CD14-positive monocyte (primary cell): ENCODE results near the gene AFF2. TPM values are rescaled to one million over a fixed set of nuclear protein-coding genes. Genes with fewer than 3 reads are reported as not detected.

Source experiments
- DNase-seq, 3 donors: peaks; one replicate each; pipeline ENCODE4 v3.0.0-alpha.2; 2011 to 2022
- H2AFZ ChIP-seq: 2 replicates; pipeline ENCODE4 v1.6.0; 2012; ENCODE audit warnings: mild to moderate bottlenecking, low read depth, low read length, inconsistent platforms; ENCODE audit not compliant: insufficient read depth, poor library complexity, severe bottlenecking
- H3K27ac ChIP-seq, 2 donors: 1 replicate in 1 of 2; 2 replicates in 1 of 2; pipeline ENCODE4 v1.5.1; 2012 to 2013; ENCODE audit warnings: low read length in 2 of 2, control low read depth in 1 of 2, inconsistent platforms in 1 of 2, low read depth in 1 of 2, mild to moderate bottlenecking in 1 of 2
- H3K27me3 ChIP-seq, 2 donors: one replicate each; pipeline versions ENCODE4 v1.6.0 to v1.6.1; 2011 to 2013; ENCODE audit warnings: low read length in 2 of 2; ENCODE audit not compliant: control insufficient read depth in 2 of 2, insufficient read depth in 2 of 2
- H3K36me3 ChIP-seq, 2 donors: replicated peaks in 1 of 2; 1 replicate in 1 of 2; 2 replicates in 1 of 2; pipeline versions ENCODE4 v1.5.1 to v1.6.1; 2012 to 2013; ENCODE audit warnings: low read length in 2 of 2, control low read depth in 1 of 2, inconsistent platforms in 1 of 2, mild to moderate bottlenecking in 1 of 2; ENCODE audit not compliant: insufficient read depth in 2 of 2, control insufficient read depth in 1 of 2
- H3K4me1 ChIP-seq, 2 donors: 1 replicate in 1 of 2; 2 replicates in 1 of 2; pipeline versions ENCODE4 v1.5.1 to v1.6.1; 2012 to 2013; ENCODE audit warnings: low read length in 2 of 2, control low read depth in 1 of 2, inconsistent platforms in 1 of 2, mild to moderate bottlenecking in 1 of 2, moderate library complexity in 1 of 2; ENCODE audit not compliant: insufficient read depth in 2 of 2, control insufficient read depth in 1 of 2
- H3K4me2 ChIP-seq: replicated peaks from 2 replicates; pipeline ENCODE3; 2012; ENCODE audit warnings: low read length, moderate library complexity, mild to moderate bottlenecking; ENCODE audit not compliant: poor library complexity, severe bottlenecking; ENCODE audit errors: extremely low read depth
- H3K4me3 ChIP-seq, 3 experiments: fragments of 200-600 bp in 1 of 3; sonication (generic) in 1 of 3; replicated peaks in 1 of 3; 1 replicate in 2 of 3; 2 replicates in 1 of 3; pipeline ENCODE4 v1.5.1; 2011 to 2013; ENCODE audit warnings: low read length in 3 of 3, mild to moderate bottlenecking in 3 of 3, control low read depth in 2 of 3, low read depth in 2 of 3, inconsistent platforms in 1 of 3, moderate library complexity in 1 of 3
- H3K79me2 ChIP-seq: 2 replicates; pipeline ENCODE4 v1.6.0; 2012; ENCODE audit warnings: mild to moderate bottlenecking, control low read depth, inconsistent platforms, low read length, moderate library complexity; ENCODE audit not compliant: insufficient read depth
- H3K9ac ChIP-seq: 2 replicates; pipeline ENCODE4 v1.6.0; 2017; ENCODE audit warnings: low read length, mild to moderate bottlenecking; ENCODE audit not compliant: insufficient read depth, poor library complexity, severe bottlenecking
- H3K9me3 ChIP-seq, 2 donors: replicated peaks in 1 of 2; 1 replicate in 1 of 2; 2 replicates in 1 of 2; pipeline versions ENCODE4 v1.5.1 to v1.6.1; 2012 to 2013; ENCODE audit warnings: low read length in 2 of 2, control low read depth in 1 of 2; ENCODE audit not compliant: control insufficient read depth in 1 of 2, insufficient read depth in 1 of 2
- H4K20me1 ChIP-seq: 2 replicates; pipeline ENCODE4 v1.6.0; 2012; ENCODE audit warnings: mild to moderate bottlenecking, low read length, control low read depth, moderate library complexity; ENCODE audit not compliant: insufficient read depth
- H3K27ac Mint-ChIP-seq, 7 donors: one replicate each; pipeline ENCODE4 v1.8.0; 2020; ENCODE audit warnings: mild to moderate bottlenecking in 7 of 7, mixed read lengths in 7 of 7, moderate library complexity in 6 of 7, inconsistent platforms in 2 of 7
- H3K27me3 Mint-ChIP-seq, 3 donors: one replicate each; pipeline ENCODE4 v1.8.0; 2021 to 2022; ENCODE audit warnings: low read depth in 3 of 3, mild to moderate bottlenecking in 3 of 3, mixed read lengths in 3 of 3, moderate library complexity in 3 of 3, inconsistent platforms in 1 of 3
- H3K36me3 Mint-ChIP-seq, 2 donors: one replicate each; pipeline ENCODE4 v1.8.0; 2020; ENCODE audit warnings: mixed read lengths in 2 of 2, inconsistent platforms in 1 of 2, mild to moderate bottlenecking in 1 of 2
- H3K4me1 Mint-ChIP-seq: one replicate; pipeline ENCODE4 v1.8.0; 2020; ENCODE audit warnings: mild to moderate bottlenecking, mixed read lengths
- H3K4me3 Mint-ChIP-seq, 2 donors: one replicate each; pipeline ENCODE4 v1.8.0; 2020; ENCODE audit warnings: mild to moderate bottlenecking in 2 of 2, mixed read lengths in 2 of 2, moderate library complexity in 1 of 2
- H3K9me3 Mint-ChIP-seq, 7 donors: one replicate each; pipeline ENCODE4 v1.8.0; 2020 to 2022; ENCODE audit warnings: mixed read lengths in 7 of 7, mild to moderate bottlenecking in 6 of 7, moderate library complexity in 6 of 7, inconsistent platforms in 2 of 7
- WGBS: methylation state at CpG from one replicate; pipeline ENCODE4 v1.1.5; 2013; ENCODE audit warnings: missing lambda C conversion rate; ENCODE audit not compliant: insufficient coverage; 5-methylcytosine and 5-hydroxymethylcytosine counted together
- intact Hi-C, 2 donors: fragments of 100-400 bp; cut with micrococcal nuclease; formaldehyde crosslinking; loops; one replicate each; pipeline versions ENCODE4 v1.15.0 to v1.15.1; 2023
- polyA plus RNA-seq, 3 donors: library from polyadenylated mRNA; depleted of rRNA in 1 of 3; unstranded in 2 of 3; stranded (reverse) in 1 of 3; fragments of 300-500 nt in 2 of 3; fragments of >200 nt in 1 of 3; fragmentation: Illumina TruSeq in 2 of 3; gene quantifications; 1 replicate in 2 of 3; 2 replicates in 1 of 3; pipeline ENCODE4 v1.2.3, GENCODE V29; 2012 to 2021
- TF ChIP-seq, protein P1 (sequence below): fragments of 200-600 bp; IDR thresholded peaks from one replicate; pipeline ENCODE4 v1.8.0; 2022; ENCODE audit warnings: antibody characterized with exemption, mild to moderate bottlenecking

AFF2 gene
- polyA plus RNA-seq, 3 donors = 0.07 to 1.1 (median 0.70) TPM

DNA sequence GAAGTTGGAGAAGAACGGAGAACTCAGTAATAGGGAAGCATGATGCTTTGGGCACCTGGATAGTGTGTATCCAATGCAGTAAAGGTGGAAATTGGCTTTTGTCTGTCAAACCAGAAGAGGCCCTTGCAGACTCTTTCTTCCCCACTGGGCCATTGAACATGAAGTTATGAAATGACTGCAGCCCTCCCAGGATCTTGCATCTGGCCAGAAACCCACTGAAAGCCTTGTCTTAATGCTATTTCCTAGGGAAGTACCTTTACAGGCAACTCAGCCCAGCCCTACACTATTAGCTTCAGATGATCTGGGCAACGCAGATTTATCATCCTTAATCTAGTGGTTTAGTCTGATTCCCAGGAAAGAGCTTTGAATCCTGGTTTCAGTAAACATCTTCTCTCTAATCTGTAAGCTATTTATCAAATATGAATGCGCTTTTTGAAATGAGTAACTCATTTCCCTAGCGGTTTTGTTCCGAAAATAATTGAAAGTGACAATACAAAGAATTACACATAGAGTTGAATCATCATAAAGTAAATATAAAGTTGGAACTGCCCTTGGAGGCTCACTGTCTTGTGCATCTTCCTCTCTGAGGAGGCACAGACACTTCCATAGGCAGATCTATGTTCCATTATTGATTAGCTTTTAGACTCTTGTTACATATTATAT, 540.6 kb downstream of the AFF2 start:
- no peaks in the 10 kb centered on the region for H3K36me3 Mint-ChIP-seq
- intact Hi-C loops = no loop called here
- WGBS = no CpG with 5 or more reads among the region's 5 CpGs
- no peak overlapping the region for H3K27ac ChIP-seq
- H3K79me2 ChIP-seq = no peaks in the 10 kb centered on the region
- H2AFZ ChIP-seq = no peak overlapping the region
- H3K9me3 Mint-ChIP-seq = no peaks in the 10 kb centered on the region
- peaks cover 0 to 2% (median 0%) of the 10 kb centered on the region in 3 donors for H3K27me3 Mint-ChIP-seq
- no peaks in the 10 kb centered on the region for H3K4me1 ChIP-seq
- H3K4me1 Mint-ChIP-seq = no peaks in the 10 kb centered on the region
- TF ChIP-seq, protein P1, sequence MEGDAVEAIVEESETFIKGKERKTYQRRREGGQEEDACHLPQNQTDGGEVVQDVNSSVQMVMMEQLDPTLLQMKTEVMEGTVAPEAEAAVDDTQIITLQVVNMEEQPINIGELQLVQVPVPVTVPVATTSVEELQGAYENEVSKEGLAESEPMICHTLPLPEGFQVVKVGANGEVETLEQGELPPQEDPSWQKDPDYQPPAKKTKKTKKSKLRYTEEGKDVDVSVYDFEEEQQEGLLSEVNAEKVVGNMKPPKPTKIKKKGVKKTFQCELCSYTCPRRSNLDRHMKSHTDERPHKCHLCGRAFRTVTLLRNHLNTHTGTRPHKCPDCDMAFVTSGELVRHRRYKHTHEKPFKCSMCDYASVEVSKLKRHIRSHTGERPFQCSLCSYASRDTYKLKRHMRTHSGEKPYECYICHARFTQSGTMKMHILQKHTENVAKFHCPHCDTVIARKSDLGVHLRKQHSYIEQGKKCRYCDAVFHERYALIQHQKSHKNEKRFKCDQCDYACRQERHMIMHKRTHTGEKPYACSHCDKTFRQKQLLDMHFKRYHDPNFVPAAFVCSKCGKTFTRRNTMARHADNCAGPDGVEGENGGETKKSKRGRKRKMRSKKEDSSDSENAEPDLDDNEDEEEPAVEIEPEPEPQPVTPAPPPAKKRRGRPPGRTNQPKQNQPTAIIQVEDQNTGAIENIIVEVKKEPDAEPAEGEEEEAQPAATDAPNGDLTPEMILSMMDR = no peak
- H3K9me3 ChIP-seq = no peaks in the 10 kb centered on the region
- DNase-seq = no peak
- H3K27ac Mint-ChIP-seq = no peak overlapping the region
- no peak overlapping the region for H3K4me2 ChIP-seq
- H3K4me3 ChIP-seq = no peak overlapping the region
- no peaks in the 10 kb centered on the region for H4K20me1 ChIP-seq
- no peak overlapping the region for H3K4me3 Mint-ChIP-seq
- no peaks in the 10 kb centered on the region for H3K36me3 ChIP-seq
- no peak overlapping the region for H3K9ac ChIP-seq
- H3K27me3 ChIP-seq = no peaks in the 10 kb centered on the region

- H3K27ac Mint-ChIP-seq = no peak overlapping the region
- Histone ChIP-seq H3K79me2 (no peaks in the 10 kb centered on the region), H4K20me1 (no peaks in the 10 kb centered on the region), H3K4me3 (no peak overlapping the region), H3K4me2 (no peak overlapping the region), H3K27ac (no peak overlapping the region), H3K36me3 (no peaks in the 10 kb centered on the region), H3K4me1 (no peaks in the 10 kb centered on the region), H3K9ac (no peak overlapping the region), H3K27me3 (no peaks in the 10 kb centered on the region), H2AFZ (no peak overlapping the region), H3K9me3 (no peaks in the 10 kb centered on the region)
- no peak overlapping the region for H3K4me3 Mint-ChIP-seq
- H3K9me3 Mint-ChIP-seq = no peaks in the 10 kb centered on the region
- no peaks in the 10 kb centered on the region for H3K4me1 Mint-ChIP-seq
- no peak for DNase-seq
- no peaks in the 10 kb centered on the region for H3K36me3 Mint-ChIP-seq
- H3K27me3 Mint-ChIP-seq = peaks cover 0 to 2% (median 0%) of the 10 kb centered on the region in 3 donors
- intact Hi-C loops = no loop called here
- TF ChIP-seq, protein P1 = no peak
- no CpG with 5 or more reads among the region's 3 CpGs for WGBS
These were observed 543.0 kb downstream of the AFF2 start for GRCh38 chrX:149043401-149043800.
